ENCODE measurements around the gene SLC25A39.

The SLC25A39 gene

DNA sequence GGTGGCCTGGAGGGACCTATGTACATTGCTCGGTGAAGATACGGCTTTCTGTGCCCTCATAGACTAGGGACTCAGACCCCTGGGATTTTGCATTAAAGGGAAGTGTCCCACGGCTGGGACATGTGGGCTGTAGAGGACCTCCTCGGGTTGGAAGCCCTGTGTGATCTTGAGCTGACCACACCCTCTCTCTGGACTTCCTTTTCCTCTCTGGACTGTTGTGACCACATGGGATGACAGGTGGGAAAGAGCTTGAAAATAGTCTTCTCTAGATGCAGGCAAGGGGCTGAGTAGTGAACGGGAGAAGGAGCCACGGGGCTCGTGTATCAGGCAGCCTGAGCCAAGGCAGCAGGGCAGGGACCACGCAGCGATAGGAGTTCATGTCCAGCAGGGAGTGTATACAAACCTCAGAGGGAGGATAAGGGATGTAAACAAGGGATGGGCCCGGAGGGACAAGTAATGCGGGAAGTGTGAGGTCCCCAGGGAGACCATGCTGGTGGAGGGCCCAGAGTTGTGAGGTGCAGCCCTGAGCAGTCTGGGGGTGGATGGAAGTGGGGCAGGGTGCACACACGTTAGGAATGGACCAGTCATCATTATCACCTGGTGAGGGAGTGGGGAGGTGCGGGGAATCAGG lies 52.2 kb downstream of the SLC25A39 start:
- no peak for DNase-seq
